ENCODE measurements around the gene C11orf24. TPM values are rescaled to one million over a fixed set of nuclear protein-coding genes. Genes with fewer than 3 reads are reported as not detected.

The C11orf24 gene
- total and polyA plus RNA-seq, 3 experiments from 2014 or later, result 15.7 to 49.8 (median 46.9) TPM

DNA sequence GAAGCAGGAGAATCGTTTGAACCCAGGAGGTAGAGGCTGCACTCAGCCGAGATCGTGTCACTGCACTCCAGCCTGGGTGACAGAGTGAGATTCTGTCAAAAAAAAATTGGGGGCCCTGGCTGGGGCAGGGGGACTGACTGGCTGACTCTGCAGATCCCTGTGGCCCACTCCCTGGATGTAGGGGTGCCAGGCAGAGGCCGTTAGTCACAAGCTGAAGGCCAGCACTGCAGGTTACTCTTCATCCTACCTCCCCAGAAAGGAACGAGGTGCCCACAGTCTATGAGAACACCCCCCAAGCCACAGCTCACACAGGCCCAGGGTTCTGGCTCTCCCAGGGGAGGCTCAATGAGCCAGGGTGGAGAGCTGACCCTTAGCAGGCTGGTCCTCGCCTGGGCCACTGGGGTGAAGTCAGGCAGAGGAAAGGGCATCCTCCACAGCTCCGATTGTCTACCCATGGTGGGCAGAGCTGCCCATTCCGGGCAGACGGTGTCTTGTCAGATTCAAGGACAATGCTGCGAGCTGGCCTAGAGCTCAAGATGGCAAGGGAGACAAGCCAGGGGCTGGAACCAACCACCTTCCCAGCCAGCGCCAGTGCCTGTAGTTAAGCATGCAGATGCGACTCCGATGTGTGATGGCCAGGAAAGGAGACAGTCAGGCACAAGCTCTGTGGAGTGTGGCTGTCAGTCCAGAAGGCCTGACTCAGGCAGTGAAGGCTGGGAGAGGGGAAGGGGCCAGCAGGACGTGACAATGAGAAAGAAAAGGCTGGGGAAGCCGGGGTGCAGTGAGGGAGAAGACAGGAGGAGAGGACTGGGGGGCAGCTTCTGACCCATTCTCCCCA is 12.4 kb downstream of the C11orf24 start:
- DNase-seq, result no peak
- no peak overlapping the region for H3K4me3 Mint-ChIP-seq
- H3K4me1 Mint-ChIP-seq, result peaks cover 3 to 6% (median 4%) of the 10 kb centered on the region in 3 donors
- peak overlapping the region in 2 of 8 donors; percentile 50 to 68 for H3K27ac Mint-ChIP-seq
- H3K9me3 Mint-ChIP-seq, result no peaks in the 10 kb centered on the region
- POLR2A ChIA-PET, result interaction anchor here (0.6 kb wide), 1 partner anchor 13 kb away, joined by 3 read pairs; the partner anchor contains the start of gene C11orf24
- Histone ChIP-seq H3K4me1 (ENCODE audit: insufficient read depth, low read length) (peaks cover 4% of the 10 kb centered on the region), H3K27ac (ENCODE audit: low read depth, low read length) (no peak overlapping the region), H3K4me3 (ENCODE audit: low read length) (no peak overlapping the region), H3K27me3 (ENCODE audit: insufficient read depth, low read length, poor library complexity, severe bottlenecking) (no peaks in the 10 kb centered on the region), H3K36me3 (ENCODE audit: insufficient read depth, low read length) (no peaks in the 10 kb centered on the region), H3K9me3 (ENCODE audit: low read length) (no peaks in the 10 kb centered on the region)
- CTCF ChIA-PET, result interaction anchor here (1.1 to 7.7 kb wide), 3 partner anchors 11 to 52 kb away, joined by 3 to 201 read pairs (median 5); no protein-coding TSS in a partner anchor
- H3K27me3 Mint-ChIP-seq, result peaks cover 1 to 5% of the 10 kb centered on the region in 2 donors
- H3K36me3 Mint-ChIP-seq, result peaks cover 5 to 36% (median 10%) of the 10 kb centered on the region in 3 donors

DNA sequence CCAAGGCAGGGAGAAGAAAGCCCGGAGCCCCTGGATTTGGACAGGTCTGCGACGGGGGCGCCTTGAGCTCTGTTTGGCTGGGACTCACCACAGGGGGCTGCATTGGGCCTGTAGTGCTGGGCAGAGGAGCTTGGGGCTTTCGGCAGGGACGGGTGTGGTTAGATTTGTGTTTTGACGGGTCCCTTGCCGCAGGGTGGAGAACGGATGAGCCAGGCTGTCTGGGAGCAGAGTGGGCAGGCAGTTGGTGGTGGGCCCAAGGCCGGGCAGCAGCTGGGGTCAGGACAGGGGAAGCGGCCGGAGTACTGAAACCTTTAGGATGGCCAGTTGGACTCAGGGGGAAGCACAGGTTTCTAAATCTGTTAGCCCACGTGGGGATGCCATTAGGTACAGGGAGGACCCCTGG is 13.4 kb downstream of the C11orf24 start:
- ChIA-PET CTCF (interaction anchor here (0.9 to 7.7 kb wide), 14 partner anchors 7 to 287 kb away, joined by 3 to 201 read pairs (median 6); partner anchors contain the start of gene C11orf24), POLR2A (interaction anchor here (1.0 to 1.5 kb wide), 3 partner anchors 12 to 38 kb away, joined by 3 to 4 read pairs (median 3); no protein-coding TSS in a partner anchor)
- Histone ChIP-seq H3K9me3 (ENCODE audit: low read length) (no peaks in the 10 kb centered on the region), H3K27ac (ENCODE audit: low read depth, low read length) (no peak overlapping the region), H3K27me3 (ENCODE audit: insufficient read depth, low read length, poor library complexity, severe bottlenecking) (no peaks in the 10 kb centered on the region), H3K4me1 (ENCODE audit: insufficient read depth, low read length) (peaks cover 4% of the 10 kb centered on the region), H3K36me3 (ENCODE audit: insufficient read depth, low read length) (no peaks in the 10 kb centered on the region), H3K4me3 (ENCODE audit: low read length) (no peak overlapping the region)
- H3K4me3 Mint-ChIP-seq, result no peak overlapping the region
- peaks cover 2 to 5% of the 10 kb centered on the region in 2 donors for H3K27me3 Mint-ChIP-seq
- H3K4me1 Mint-ChIP-seq, result peaks cover 3 to 6% (median 4%) of the 10 kb centered on the region in 3 donors
- H3K36me3 Mint-ChIP-seq, result peaks cover 5 to 29% (median 10%) of the 10 kb centered on the region in 3 donors
- H3K27ac Mint-ChIP-seq, result peak overlapping the region in 2 of 8 donors; percentile 46 to 52
- H3K9me3 Mint-ChIP-seq, result no peaks in the 10 kb centered on the region
- no peak for DNase-seq

DNA sequence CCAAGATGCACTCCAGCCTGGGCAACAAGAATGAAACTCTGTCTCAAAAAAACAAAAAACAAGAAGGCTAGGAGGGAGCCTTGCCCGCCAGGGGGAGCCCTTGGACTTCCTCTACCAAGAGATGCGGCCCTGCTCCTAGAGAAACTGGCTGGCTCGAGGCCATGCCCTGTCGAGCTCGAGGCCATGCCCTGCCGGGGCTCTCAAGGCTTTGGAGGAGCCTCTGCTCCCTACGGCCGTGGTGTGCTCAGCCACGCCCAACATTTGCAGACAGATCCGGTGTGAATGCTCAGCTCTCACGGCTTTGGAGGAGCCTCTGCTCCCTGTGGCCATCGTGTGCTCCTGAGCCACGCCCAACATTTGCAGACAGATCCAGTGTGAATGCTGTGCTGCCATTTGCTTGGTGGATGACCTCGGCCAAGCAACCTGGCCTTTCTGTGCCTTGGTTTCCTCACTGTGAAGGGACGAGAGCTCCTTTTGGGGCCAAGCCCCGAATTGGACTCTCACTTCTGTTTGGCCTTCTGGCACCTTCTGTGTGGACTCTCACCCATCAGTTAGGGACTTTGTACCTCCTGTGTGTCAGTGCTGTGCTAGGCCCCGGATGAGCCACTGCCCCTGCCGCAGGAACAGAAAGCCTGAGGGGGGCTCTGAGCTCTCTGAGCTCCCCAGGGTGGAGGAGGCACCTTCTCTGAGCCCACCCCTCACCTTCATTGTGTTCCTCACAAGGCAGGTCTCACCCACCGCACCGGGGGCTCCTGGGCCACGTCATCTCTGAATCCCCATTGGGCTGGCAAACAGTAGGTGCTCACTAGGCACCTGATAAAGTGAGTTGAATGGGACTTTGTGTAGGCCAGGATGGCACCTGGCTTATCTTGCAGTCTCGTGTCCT is 14.1 kb downstream of the C11orf24 start:
- H3K27ac Mint-ChIP-seq, result peak overlapping the region in 4 of 8 donors; percentile 1 to 68 (median 16)
- Histone ChIP-seq H3K4me1 (ENCODE audit: insufficient read depth, low read length) (peaks cover 4% of the 10 kb centered on the region), H3K4me3 (ENCODE audit: low read length) (no peak overlapping the region), H3K27me3 (ENCODE audit: insufficient read depth, low read length, poor library complexity, severe bottlenecking) (no peaks in the 10 kb centered on the region), H3K36me3 (ENCODE audit: insufficient read depth, low read length) (no peaks in the 10 kb centered on the region), H3K9me3 (ENCODE audit: low read length) (no peaks in the 10 kb centered on the region), H3K27ac (ENCODE audit: low read depth, low read length) (no peak overlapping the region)
- H3K4me1 Mint-ChIP-seq, result peaks cover 3 to 6% (median 4%) of the 10 kb centered on the region in 3 donors
- ChIA-PET CTCF (interaction anchor here (0.7 to 7.7 kb wide), 22 partner anchors 8 to 288 kb away, joined by 3 to 201 read pairs (median 5); partner anchors contain the start of gene C11orf24), POLR2A (interaction anchor here (1.0 to 1.5 kb wide), 4 partner anchors 10 to 39 kb away, joined by 3 to 4 read pairs (median 3); no protein-coding TSS in a partner anchor)
- peak; percentile 82 to 93 (median 88) for DNase-seq
- no peak overlapping the region for H3K4me3 Mint-ChIP-seq
- H3K9me3 Mint-ChIP-seq, result no peaks in the 10 kb centered on the region
- peaks cover 2 to 5% of the 10 kb centered on the region in 2 donors for H3K27me3 Mint-ChIP-seq
- peaks cover 5 to 22% (median 7%) of the 10 kb centered on the region in 3 donors for H3K36me3 Mint-ChIP-seq

DNA sequence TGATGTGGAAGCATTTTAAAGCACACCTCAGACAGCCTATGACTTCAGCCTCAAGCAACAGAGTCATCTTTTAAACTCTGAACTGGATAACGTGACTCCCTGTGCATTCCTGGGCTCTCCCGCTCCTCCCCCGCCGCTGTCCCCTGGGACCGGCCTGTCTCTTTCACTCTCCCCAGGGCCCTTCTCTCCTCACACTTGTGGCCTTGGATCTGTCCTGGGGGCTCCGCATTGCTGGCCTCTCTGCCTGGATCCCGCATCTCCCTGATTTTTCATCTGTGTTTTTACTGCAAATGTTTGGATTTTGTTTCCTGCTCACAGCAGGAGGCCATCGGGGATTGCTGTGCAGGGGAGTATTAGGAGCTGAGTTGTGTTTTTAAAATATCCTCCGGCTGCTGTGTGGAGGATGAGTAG is 15.4 kb downstream of the C11orf24 start:
- Mint-ChIP-seq H3K27me3 (peaks cover 2 to 5% of the 10 kb centered on the region in 2 donors), H3K4me1 (peaks cover 3 to 6% (median 4%) of the 10 kb centered on the region in 3 donors), H3K9me3 (no peaks in the 10 kb centered on the region), H3K27ac (peak overlapping the region in 2 of 8 donors; percentile 14 to 59), H3K4me3 (no peak overlapping the region), H3K36me3 (peaks cover 0 to 9% (median 0%) of the 10 kb centered on the region in 3 donors)
- no peak overlapping the region for H3K27ac ChIP-seq (ENCODE audit: low read depth, low read length)
- peaks cover 4% of the 10 kb centered on the region for H3K4me1 ChIP-seq (ENCODE audit: insufficient read depth, low read length)
- DNase-seq, result no peak
- ChIA-PET POLR2A (no interaction called here), CTCF (interaction anchor here (1.3 to 7.7 kb wide), 3 partner anchors 34 to 59 kb away, joined by 3 to 201 read pairs (median 4); no protein-coding TSS in a partner anchor)
- H3K9me3 ChIP-seq (ENCODE audit: low read length), result no peaks in the 10 kb centered on the region
- H3K27me3 ChIP-seq (ENCODE audit: insufficient read depth, low read length, poor library complexity, severe bottlenecking), result no peaks in the 10 kb centered on the region
- no peaks in the 10 kb centered on the region for H3K36me3 ChIP-seq (ENCODE audit: insufficient read depth, low read length)
- no peak overlapping the region for H3K4me3 ChIP-seq (ENCODE audit: low read length)

DNA sequence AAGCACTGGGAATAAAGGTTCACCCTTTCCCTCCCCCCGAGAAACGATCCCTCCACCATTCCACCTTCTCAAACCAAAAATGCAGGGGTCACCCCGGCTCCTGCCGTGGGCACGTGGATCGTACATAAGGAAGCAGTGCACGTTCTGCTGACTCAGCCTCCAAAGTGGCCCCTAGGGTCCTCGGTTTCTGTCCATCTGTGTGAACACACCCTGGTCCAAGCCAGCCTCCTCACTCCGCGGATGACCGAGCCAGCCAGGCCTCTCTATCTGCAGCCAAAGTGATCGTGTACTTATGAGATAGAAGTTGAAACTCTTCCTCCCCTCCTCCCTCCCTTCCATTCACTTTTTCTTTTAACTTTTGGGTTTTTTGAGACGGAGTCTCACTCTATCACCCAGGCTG is 16.2 kb downstream of the C11orf24 start:
- peaks cover 4% of the 10 kb centered on the region for H3K4me1 ChIP-seq (ENCODE audit: insufficient read depth, low read length)
- Mint-ChIP-seq H3K4me1 (peaks cover 3 to 6% (median 4%) of the 10 kb centered on the region in 3 donors), H3K4me3 (no peak overlapping the region), H3K27me3 (peaks cover 2 to 5% of the 10 kb centered on the region in 2 donors), H3K36me3 (peaks cover 0 to 2% (median 0%) of the 10 kb centered on the region in 3 donors), H3K27ac (no peak overlapping the region), H3K9me3 (no peaks in the 10 kb centered on the region)
- H3K9me3 ChIP-seq (ENCODE audit: low read length), result no peaks in the 10 kb centered on the region
- H3K27ac ChIP-seq (ENCODE audit: low read depth, low read length), result no peak overlapping the region
- H3K4me3 ChIP-seq (ENCODE audit: low read length), result no peak overlapping the region
- ChIA-PET CTCF (interaction anchor here (7.7 kb wide), 1 partner anchor 45 kb away, joined by 201 read pairs; no protein-coding TSS in a partner anchor), POLR2A (no interaction called here)
- no peak for DNase-seq
- no peaks in the 10 kb centered on the region for H3K27me3 ChIP-seq (ENCODE audit: insufficient read depth, low read length, poor library complexity, severe bottlenecking)
- H3K36me3 ChIP-seq (ENCODE audit: insufficient read depth, low read length), result no peaks in the 10 kb centered on the region

DNA sequence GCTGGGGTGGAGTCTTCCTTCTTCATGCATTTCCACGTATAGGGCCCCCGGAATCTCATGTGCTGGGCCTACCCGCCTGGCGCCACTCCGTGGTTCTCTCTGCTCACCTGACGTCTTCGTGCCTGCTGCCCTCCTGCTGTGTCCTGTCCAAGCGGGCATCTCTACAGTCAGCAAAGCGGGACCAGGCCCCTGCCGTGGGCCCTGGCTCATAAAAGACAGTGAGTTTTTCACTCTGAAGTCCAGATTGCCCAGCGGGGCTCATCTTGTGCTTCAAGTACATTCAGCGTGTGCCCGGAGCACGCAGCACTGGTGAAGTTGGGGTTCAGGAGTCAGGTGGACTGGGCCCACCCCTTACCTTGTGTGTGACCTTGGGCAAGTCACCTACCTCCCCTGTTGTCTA is 17.4 kb downstream of the C11orf24 start:
- Mint-ChIP-seq H3K27ac (no peak overlapping the region), H3K27me3 (peaks cover 2 to 5% of the 10 kb centered on the region in 2 donors), H3K4me1 (peaks cover 3 to 6% (median 4%) of the 10 kb centered on the region in 3 donors), H3K36me3 (no peaks in the 10 kb centered on the region), H3K9me3 (peaks cover 0 to 4% (median 0%) of the 10 kb centered on the region in 5 donors), H3K4me3 (no peak overlapping the region)
- peaks cover 4% of the 10 kb centered on the region for H3K4me1 ChIP-seq (ENCODE audit: insufficient read depth, low read length)
- no peak for DNase-seq
- H3K4me3 ChIP-seq (ENCODE audit: low read length), result no peak overlapping the region
- no peak overlapping the region for H3K27ac ChIP-seq (ENCODE audit: low read depth, low read length)
- POLR2A ChIA-PET, result no interaction called here
- CTCF ChIA-PET, result interaction anchor here (4.3 to 7.7 kb wide), 2 partner anchors 43 to 46 kb away, joined by 47 to 201 read pairs; no protein-coding TSS in a partner anchor
- no peaks in the 10 kb centered on the region for H3K27me3 ChIP-seq (ENCODE audit: insufficient read depth, low read length, poor library complexity, severe bottlenecking)
- H3K9me3 ChIP-seq (ENCODE audit: low read length), result no peaks in the 10 kb centered on the region
- H3K36me3 ChIP-seq (ENCODE audit: insufficient read depth, low read length), result no peaks in the 10 kb centered on the region

DNA sequence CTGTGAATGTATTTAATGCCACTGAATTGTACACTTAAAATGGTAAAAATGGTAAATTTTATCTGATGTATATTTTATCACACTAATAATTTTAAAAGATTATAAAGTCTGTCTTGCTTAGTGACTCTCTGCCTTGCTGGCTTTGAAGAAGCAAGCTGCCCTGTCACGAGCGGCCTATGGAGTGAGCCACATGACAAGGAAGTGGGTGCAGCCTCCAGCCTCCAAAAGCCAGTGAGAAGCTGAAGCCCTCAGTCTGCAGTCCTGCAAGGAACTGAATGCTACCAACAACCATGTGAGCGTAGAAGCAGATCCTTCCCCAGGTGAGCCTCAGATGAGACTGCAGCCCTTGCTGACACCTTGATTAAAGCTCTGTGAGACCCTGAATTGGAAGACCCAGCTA is 20.0 kb downstream of the C11orf24 start:
- Histone ChIP-seq H3K27ac (ENCODE audit: low read depth, low read length) (no peak overlapping the region), H3K36me3 (ENCODE audit: insufficient read depth, low read length) (no peaks in the 10 kb centered on the region), H3K4me3 (ENCODE audit: low read length) (no peak overlapping the region), H3K27me3 (ENCODE audit: insufficient read depth, low read length, poor library complexity, severe bottlenecking) (no peaks in the 10 kb centered on the region), H3K9me3 (ENCODE audit: low read length) (no peaks in the 10 kb centered on the region), H3K4me1 (ENCODE audit: insufficient read depth, low read length) (no peaks in the 10 kb centered on the region)
- Mint-ChIP-seq H3K4me1 (no peaks in the 10 kb centered on the region), H3K36me3 (no peaks in the 10 kb centered on the region), H3K9me3 (peaks cover 0 to 6% (median 0%) of the 10 kb centered on the region in 5 donors), H3K4me3 (no peak overlapping the region), H3K27ac (no peak overlapping the region), H3K27me3 (peaks cover 2 to 5% of the 10 kb centered on the region in 2 donors)
- ChIA-PET CTCF (interaction anchor here (4.3 kb wide), 1 partner anchor 46 kb away, joined by 47 read pairs; no protein-coding TSS in a partner anchor), POLR2A (no interaction called here)
- DNase-seq, result no peak

All from CD8-positive, alpha-beta memory T cell (primary cell).